ENCODE data around the gene ASS1.

The ASS1 gene

GRCh38 chr9:130537346-130538050 is 92.7 kb downstream of the ASS1 start:
- DNase-seq: no peak

- no peak for DNase-seq
These were observed 94.9 kb downstream of the ASS1 start for GRCh38 chr9:130539420-130540223.

- DNase-seq: no peak
These were observed 96.8 kb downstream of the ASS1 start for GRCh38 chr9:130541533-130541932.

- DNase-seq: no peak
These were observed 97.3 kb downstream of the ASS1 start for GRCh38 chr9:130542038-130542437.

- DNase-seq: no peak
These were observed 97.9 kb downstream of the ASS1 start for GRCh38 chr9:130542457-130543228.

- DNase-seq: no peak
These were observed 98.6 kb downstream of the ASS1 start for GRCh38 chr9:130543368-130543767.

GRCh38 chr9:130543859-130544258 is 99.1 kb downstream of the ASS1 start:
- DNase-seq: no peak

GRCh38 chr9:130544364-130544763 is 99.6 kb downstream of the ASS1 start:
- no peak for DNase-seq

- DNase-seq: no peak
These were observed 103.3 kb downstream of the ASS1 start for GRCh38 chr9:130548103-130548502.

GRCh38 chr9:130549093-130549735 is 104.5 kb downstream of the ASS1 start:
- DNase-seq: no peak

All from activated CD4-positive, alpha-beta T cell treated with anti-CD3 and anti-CD28 coated beads, Interleukin-2, amount 50 U/mL, for 1 hour (primary cell).